Measurements from ENCODE around the gene IFT81.
"Not testable (repeated sequence)": the region's sequence is repeated elsewhere in the genome, so short reads cannot be mapped to it uniquely, and the experiment has no call there.

IFT81 gene, protein sequence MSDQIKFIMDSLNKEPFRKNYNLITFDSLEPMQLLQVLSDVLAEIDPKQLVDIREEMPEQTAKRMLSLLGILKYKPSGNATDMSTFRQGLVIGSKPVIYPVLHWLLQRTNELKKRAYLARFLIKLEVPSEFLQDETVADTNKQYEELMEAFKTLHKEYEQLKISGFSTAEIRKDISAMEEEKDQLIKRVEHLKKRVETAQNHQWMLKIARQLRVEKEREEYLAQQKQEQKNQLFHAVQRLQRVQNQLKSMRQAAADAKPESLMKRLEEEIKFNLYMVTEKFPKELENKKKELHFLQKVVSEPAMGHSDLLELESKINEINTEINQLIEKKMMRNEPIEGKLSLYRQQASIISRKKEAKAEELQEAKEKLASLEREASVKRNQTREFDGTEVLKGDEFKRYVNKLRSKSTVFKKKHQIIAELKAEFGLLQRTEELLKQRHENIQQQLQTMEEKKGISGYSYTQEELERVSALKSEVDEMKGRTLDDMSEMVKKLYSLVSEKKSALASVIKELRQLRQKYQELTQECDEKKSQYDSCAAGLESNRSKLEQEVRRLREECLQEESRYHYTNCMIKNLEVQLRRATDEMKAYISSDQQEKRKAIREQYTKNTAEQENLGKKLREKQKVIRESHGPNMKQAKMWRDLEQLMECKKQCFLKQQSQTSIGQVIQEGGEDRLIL

DNA sequence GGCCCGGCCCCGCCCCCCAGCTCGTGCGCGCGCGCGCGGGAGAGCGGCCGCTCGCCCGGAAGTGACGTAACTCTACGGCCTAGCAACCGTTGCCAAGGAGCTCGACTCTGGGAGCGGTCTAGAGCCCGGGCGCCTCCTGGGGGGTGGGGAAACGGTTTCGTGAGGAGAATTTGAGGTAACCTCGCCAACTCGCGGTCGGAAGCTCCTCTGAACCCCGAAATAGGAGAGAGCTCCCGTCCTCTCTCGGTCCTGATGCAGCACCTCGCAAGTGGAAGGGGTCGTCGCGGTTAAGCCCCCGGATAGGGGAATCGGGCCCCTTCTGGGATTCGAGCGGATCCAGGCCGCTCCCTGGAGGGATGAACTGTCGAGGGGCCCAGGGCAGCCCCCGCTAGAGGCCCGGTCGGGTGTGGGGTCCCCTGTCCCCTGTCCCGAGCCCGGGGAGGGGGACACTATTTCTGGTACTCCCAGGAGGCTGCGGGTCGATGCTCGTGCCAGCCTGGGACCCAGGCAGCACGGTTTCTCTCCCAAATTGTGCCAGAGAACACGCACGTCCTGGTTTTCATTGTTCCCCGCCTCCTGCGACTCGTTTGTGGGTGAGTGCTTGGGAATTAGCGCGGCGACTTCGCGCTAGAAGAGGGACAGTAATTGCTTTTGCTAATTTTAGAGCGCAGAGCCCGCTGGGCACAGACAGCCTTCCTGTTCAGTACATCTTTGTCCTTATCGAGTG is at the start of gene IFT81:
Gene IFT81, plus strand, starts transcription at position 89 of the 727 bp plus-strand sequence. CDS start 3,024 bp downstream, outside the sequence.
- peak within 1 kb of the TSS; percentile 47 for H3K4me3 ChIP-seq (ENCODE audit: low read length)
- peak within 1 kb of the TSS; percentile 85 for H3K9ac ChIP-seq (ENCODE audit: low read length)
- H3K27me3 ChIP-seq (ENCODE audit: control insufficient read depth, insufficient read depth, low read length): no peaks in the 10 kb centered on the region
- H3K36me3 ChIP-seq (ENCODE audit: control insufficient read depth, insufficient read depth, low read length): no peaks in the 10 kb centered on the region
- no peaks in the 10 kb centered on the region for H3K9me3 ChIP-seq (ENCODE audit: control insufficient read depth, low read length)
- H3K4me1 ChIP-seq (ENCODE audit: control insufficient read depth, insufficient read depth, low read length): no peaks in the 10 kb centered on the region

DNA sequence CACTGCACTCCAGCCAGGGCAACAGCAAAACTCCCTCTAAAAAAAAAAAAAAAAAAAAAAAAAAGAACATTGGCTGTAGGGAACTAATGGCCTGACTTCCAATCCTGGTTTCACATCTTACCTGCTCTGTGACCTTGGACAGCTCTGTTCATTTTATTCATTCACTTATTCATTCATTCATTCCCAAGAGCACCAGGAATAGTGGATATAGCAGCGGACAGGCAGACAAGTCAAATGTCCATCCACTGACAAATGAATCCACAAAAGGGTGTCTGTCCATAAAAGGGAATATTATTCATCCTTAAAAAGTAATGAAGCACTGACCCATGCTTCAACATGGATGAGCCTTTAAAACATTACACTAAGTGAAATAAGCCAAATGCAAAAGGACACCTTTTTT is 48.3 kb upstream of the IFT81 start:
- Histone ChIP-seq H3K9me3 (ENCODE audit: control insufficient read depth, low read length) (no peaks in the 10 kb centered on the region), H3K4me1 (ENCODE audit: control insufficient read depth, insufficient read depth, low read length) (peaks cover 5% of the 10 kb centered on the region), H3K36me3 (ENCODE audit: control insufficient read depth, insufficient read depth, low read length) (no peaks in the 10 kb centered on the region), H3K4me3 (ENCODE audit: low read length) (no peak overlapping the region), H3K9ac (ENCODE audit: low read length) (no peak overlapping the region), H3K27me3 (ENCODE audit: control insufficient read depth, insufficient read depth, low read length) (no peaks in the 10 kb centered on the region)

DNA sequence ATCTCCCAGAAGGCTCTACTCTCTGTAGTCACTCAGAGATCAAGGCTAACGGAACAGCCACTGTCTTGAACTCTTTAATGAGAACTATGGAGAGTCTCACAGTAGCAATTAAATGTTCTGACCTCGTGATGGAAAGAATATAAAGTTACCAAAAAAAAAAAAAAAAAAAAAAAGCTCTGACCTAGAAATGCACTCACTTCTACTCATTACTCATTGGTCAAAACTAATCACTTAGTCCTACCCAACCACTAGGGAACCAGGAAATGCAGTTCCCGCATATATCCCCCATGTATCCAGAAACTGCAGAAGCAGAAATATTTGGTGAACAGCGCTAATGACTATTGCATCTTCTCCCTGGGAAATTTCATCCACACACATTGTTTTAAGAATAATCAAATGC is 46.4 kb upstream of the IFT81 start:
- no peak overlapping the region for H3K9ac ChIP-seq (ENCODE audit: low read length)
- H3K4me3 ChIP-seq (ENCODE audit: low read length): no peak overlapping the region
- peaks cover 5% of the 10 kb centered on the region for H3K4me1 ChIP-seq (ENCODE audit: control insufficient read depth, insufficient read depth, low read length)
- no peaks in the 10 kb centered on the region for H3K27me3 ChIP-seq (ENCODE audit: control insufficient read depth, insufficient read depth, low read length)
- no peaks in the 10 kb centered on the region for H3K36me3 ChIP-seq (ENCODE audit: control insufficient read depth, insufficient read depth, low read length)
- no peaks in the 10 kb centered on the region for H3K9me3 ChIP-seq (ENCODE audit: control insufficient read depth, low read length)

DNA sequence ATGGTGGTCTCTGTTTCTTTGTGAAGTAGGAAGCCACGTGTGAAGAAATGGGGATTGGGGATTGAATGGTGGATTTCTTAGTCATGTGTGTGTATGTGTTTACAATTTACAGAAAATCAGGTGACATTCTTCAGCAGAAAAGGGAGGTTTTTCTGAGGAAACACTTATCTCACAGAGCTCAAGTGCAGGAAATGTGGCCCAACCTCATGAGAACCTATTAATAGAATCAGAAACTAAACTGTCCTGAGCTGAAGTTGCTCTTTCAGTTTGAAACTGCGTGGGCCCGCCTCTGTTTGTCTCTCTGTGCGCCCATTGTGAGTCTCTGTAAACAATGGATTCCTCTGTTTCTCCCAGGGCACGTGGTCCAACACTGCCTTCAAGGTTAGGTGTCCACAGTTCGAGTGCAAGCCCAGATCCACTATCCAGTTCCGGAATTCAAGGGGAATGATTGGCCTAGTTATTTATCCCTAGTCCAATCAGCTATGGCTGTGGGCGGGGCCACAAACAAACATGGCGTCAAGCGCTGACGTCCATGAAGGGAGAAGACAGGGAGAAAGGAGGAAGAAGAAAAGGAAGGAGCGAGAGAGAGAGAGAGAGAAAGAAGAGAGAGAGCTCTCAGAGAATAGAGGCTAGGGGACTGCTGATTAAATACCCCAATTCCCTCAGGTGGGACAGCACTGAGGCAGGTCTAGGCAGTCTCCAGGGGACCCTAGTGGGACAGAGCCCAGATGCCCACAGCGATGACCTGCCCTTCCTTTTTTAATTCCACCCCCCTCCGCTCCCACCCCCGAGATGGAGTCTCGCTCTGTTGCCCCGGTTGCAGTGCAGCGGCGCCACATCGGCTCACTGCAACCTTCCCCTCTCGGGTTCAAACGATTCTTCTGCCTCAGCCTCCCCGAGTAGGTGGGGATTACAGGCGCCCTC is 44.4 kb upstream of the IFT81 start:
- Histone ChIP-seq H3K4me3 (ENCODE audit: low read length) (no peak overlapping the region), H3K4me1 (ENCODE audit: control insufficient read depth, insufficient read depth, low read length) (no peaks in the 10 kb centered on the region), H3K9ac (ENCODE audit: low read length) (no peak overlapping the region), H3K9me3 (ENCODE audit: control insufficient read depth, low read length) (no peaks in the 10 kb centered on the region), H3K36me3 (ENCODE audit: control insufficient read depth, insufficient read depth, low read length) (no peaks in the 10 kb centered on the region), H3K27me3 (ENCODE audit: control insufficient read depth, insufficient read depth, low read length) (no peaks in the 10 kb centered on the region)

DNA sequence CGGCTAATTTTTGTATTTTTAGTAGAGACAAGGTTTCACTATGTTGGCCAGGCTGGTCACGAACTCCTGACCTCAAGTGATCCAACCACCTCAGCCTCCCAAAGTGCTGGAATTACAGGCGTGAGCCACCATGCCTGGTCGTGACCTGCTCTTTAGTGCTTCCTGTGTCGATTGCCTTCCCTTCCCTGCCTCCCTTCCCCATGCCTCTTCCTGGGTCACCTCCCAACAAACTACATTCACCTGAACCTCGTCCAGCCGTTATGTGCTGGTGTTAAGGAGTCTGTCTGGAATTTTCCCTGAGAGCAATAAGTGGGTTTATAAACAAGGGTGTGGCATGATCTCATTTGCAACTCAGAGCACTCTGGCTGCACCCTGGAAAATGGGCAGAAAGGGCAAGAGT is 43.7 kb upstream of the IFT81 start:
- H3K36me3 ChIP-seq (ENCODE audit: control insufficient read depth, insufficient read depth, low read length): no peaks in the 10 kb centered on the region
- no peaks in the 10 kb centered on the region for H3K4me1 ChIP-seq (ENCODE audit: control insufficient read depth, insufficient read depth, low read length)
- no peak overlapping the region for H3K4me3 ChIP-seq (ENCODE audit: low read length)
- H3K27me3 ChIP-seq (ENCODE audit: control insufficient read depth, insufficient read depth, low read length): no peaks in the 10 kb centered on the region
- H3K9ac ChIP-seq (ENCODE audit: low read length): no peak overlapping the region
- H3K9me3 ChIP-seq (ENCODE audit: control insufficient read depth, low read length): no peaks in the 10 kb centered on the region

DNA sequence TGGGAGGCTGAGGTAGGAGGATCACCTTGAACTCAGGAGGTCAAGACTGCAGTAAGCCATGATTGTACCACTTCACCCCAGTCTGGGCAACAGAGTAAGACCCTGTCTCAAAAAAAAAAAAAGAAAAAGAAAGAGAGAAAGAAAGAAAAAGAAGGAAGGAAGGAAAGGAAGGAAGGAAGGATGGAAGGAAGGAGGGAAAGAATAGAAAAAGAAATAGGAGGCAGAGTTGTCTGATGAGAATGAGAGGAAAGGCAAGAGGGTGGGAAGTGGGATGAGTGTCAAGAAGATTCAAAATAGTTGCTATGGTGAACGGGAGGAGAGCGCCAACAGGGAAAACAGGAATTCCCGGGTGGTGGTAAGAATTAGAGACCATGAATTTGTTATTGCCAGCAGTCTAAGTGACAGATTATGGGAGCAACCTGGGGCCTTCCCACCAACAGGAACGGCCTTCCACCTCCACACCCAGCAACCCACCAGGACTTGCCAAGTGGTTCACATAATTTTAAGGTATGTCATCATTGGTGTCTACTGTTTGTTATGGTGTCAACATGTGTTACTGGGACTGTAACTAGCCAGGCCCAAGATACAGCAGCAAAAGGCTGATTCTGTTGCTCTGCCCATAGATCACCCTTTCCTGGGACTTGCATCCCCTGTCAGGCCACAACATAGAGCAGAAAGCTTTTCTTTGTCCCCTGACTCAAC is 39.7 kb upstream of the IFT81 start:
- Histone ChIP-seq H3K4me3 (ENCODE audit: low read length) (no peak overlapping the region), H3K9ac (ENCODE audit: low read length) (no peak overlapping the region), H3K4me1 (ENCODE audit: control insufficient read depth, insufficient read depth, low read length) (no peaks in the 10 kb centered on the region), H3K36me3 (ENCODE audit: control insufficient read depth, insufficient read depth, low read length) (no peaks in the 10 kb centered on the region), H3K9me3 (ENCODE audit: control insufficient read depth, low read length) (no peaks in the 10 kb centered on the region), H3K27me3 (ENCODE audit: control insufficient read depth, insufficient read depth, low read length) (no peaks in the 10 kb centered on the region)

DNA sequence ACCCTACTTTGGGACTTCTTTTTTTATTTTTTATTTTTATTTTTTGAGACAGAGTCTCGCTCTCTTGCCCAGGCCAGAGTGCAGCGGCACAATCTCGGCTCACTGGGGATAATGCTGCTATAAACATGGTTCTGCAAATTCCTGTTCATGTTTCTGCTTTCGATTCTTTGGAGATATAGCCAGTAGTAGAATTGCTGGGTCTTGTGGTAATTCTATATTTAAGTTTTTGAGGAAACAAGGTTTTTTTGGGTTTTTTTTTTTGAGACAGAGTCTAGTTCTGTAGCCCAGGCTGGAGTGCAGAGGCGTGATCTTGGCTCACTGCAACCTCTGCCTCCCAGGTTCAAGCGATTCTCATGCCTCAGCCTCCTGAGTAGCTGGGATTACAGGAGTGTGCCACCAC is 35.9 kb upstream of the IFT81 start:
- not testable (repeated sequence) for H3K36me3 ChIP-seq (ENCODE audit: control insufficient read depth, insufficient read depth, low read length); H3K9me3 ChIP-seq (ENCODE audit: control insufficient read depth, low read length); H3K9ac ChIP-seq (ENCODE audit: low read length); H3K4me3 ChIP-seq (ENCODE audit: low read length); H3K27me3 ChIP-seq (ENCODE audit: control insufficient read depth, insufficient read depth, low read length); H3K4me1 ChIP-seq (ENCODE audit: control insufficient read depth, insufficient read depth, low read length)

DNA sequence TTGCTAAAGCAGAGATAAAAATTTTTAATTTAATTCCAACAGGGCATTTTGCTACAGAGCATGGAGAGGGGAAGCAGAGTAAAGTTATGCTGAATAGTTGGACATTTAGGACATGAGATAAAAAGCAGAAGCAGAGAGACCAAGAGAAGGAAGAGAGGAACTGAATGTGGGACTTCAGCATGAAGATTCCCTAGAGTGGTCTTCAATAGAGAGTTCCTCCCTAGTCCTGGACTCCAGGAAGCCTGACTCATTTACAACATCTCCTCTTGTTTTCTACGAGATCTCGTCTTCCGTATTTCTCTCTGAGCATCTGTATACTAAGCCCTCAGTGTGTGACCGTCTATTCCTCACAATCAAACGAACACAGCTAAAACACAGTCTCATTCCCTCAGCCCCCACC is 35.2 kb upstream of the IFT81 start:
- no peaks in the 10 kb centered on the region for H3K4me1 ChIP-seq (ENCODE audit: control insufficient read depth, insufficient read depth, low read length)
- no peak overlapping the region for H3K9ac ChIP-seq (ENCODE audit: low read length)
- no peaks in the 10 kb centered on the region for H3K9me3 ChIP-seq (ENCODE audit: control insufficient read depth, low read length)
- H3K27me3 ChIP-seq (ENCODE audit: control insufficient read depth, insufficient read depth, low read length): peaks cover 6% of the 10 kb centered on the region
- H3K4me3 ChIP-seq (ENCODE audit: low read length): no peak overlapping the region
- no peaks in the 10 kb centered on the region for H3K36me3 ChIP-seq (ENCODE audit: control insufficient read depth, insufficient read depth, low read length)

DNA sequence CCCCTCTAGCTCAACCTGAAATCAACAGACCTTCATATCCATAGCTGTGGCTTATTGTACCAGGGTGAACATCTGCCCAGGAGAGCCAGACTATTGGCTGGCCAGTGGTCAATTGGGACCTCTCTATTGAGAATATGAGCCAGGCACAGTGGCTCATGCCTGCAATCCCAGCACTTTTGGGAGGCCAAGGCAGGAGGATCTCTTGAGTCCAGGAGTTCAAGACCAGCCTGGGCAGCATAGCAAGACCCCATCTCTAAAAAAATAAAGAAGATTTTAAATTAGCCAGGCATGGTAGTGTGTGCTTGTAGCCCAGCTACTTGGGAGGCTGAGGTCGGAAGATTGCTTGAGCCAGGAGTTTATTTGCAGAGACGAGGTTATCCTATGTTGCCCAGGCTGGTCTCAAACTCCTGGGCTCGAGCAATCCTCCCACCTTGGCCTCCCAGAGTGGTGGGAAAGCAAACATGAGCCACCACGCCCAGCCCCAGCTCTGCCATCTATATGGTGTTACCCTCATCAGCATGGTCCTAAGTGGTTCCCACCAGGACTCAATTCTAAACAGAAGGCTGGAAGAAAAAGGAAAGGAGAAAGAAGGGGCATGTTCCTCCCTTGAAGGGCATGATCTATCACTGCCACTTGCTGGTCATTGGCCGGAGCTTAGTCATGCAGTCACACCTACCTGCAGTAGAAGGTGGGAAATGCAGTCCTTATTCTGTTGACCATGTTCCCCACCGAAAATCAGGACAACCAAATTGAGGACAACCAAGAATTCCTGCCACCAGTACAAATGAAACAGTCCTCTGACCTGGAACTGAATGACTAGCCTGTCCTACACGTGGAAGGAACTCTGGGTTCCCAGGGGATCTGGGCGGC is 33.7 kb upstream of the IFT81 start:
- Histone ChIP-seq H3K4me3 (ENCODE audit: low read length) (no peak overlapping the region), H3K9ac (ENCODE audit: low read length) (no peak overlapping the region), H3K27me3 (ENCODE audit: control insufficient read depth, insufficient read depth, low read length) (peaks cover 6% of the 10 kb centered on the region), H3K36me3 (ENCODE audit: control insufficient read depth, insufficient read depth, low read length) (no peaks in the 10 kb centered on the region), H3K4me1 (ENCODE audit: control insufficient read depth, insufficient read depth, low read length) (no peaks in the 10 kb centered on the region), H3K9me3 (ENCODE audit: control insufficient read depth, low read length) (no peaks in the 10 kb centered on the region)

DNA sequence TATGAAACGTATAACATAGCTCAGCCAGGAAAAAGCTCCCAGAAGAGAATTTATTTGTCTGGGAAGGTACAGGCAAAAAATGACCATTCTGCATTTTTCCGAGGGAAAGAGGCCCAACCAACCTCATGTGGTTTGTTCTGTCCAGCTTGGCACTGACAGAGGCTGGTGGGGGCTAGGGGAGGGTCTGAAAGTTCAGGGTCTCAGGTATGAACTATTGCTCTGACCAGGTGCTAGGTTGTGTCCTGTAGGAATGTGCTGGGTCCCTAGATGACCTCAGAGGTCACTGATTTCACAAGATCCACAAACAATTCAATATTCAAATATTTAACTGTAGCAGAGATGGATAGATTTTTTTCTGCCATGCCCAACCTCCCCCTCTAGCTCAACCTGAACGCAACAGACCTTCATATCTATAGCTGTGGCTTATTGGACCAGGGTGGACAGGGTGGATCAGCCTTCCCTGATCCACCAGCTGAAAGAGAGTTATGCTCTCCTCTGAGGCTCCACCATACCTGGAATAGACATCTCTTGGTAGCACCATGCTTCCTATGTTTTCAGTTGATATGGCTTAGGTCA is 32.9 kb upstream of the IFT81 start:
- H3K36me3 ChIP-seq (ENCODE audit: control insufficient read depth, insufficient read depth, low read length): no peaks in the 10 kb centered on the region
- H3K9ac ChIP-seq (ENCODE audit: low read length): no peak overlapping the region
- no peaks in the 10 kb centered on the region for H3K4me1 ChIP-seq (ENCODE audit: control insufficient read depth, insufficient read depth, low read length)
- no peak overlapping the region for H3K4me3 ChIP-seq (ENCODE audit: low read length)
- H3K9me3 ChIP-seq (ENCODE audit: control insufficient read depth, low read length): no peaks in the 10 kb centered on the region
- H3K27me3 ChIP-seq (ENCODE audit: control insufficient read depth, insufficient read depth, low read length): peaks cover 6% of the 10 kb centered on the region

Data from mucosa of stomach (tissue), 1 donor.